GM19193 (cell line): Measurements from ENCODE around the gene GPHA2.

Source experiments
- POLR2A ChIP-seq: IDR thresholded peaks from 4 replicates; pipeline ENCODE4 v1.6.1; 2011; ENCODE audit not compliant: insufficient read depth, insufficient read length; ENCODE audit errors: extremely low read depth

GPHA2 gene

DNA sequence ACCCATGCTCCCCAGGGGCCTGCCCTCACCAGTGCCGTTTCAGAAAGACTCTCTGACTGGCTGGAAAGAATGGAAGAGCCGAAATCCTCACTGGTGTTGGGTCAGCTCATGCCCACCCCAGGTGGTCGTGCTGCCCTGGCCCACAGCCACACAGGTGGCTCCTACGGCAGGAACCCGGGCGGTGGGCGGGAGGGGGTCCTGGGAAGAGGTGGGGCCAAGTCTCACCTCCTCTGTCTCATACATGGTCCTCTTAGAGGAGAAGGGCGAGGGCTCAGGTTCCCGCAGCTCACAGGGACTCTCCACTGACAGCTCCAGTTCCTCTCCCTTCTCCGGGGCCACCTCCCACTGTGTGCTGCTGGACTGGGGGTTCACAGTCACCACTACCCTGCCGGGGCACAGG, 26.9 kb downstream of the GPHA2 start:
- no peak for TF ChIP-seq POLR2A

DNA sequence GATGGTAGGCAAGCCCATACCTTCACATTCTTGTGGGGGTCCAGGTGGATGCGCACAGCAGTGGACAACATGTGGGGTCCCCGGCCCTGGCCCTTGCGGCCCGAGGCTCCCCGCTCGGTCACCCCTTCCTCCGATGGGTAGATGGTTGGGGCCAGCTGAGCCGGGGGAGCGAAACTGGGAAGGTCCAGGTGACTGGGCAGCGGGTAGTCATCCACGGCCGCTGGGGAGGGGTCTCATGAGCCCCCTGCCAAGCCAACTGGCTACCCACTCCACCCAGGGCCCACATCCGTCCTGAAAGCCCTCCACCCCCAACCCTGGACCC, 29.4 kb downstream of the GPHA2 start:
- no peak for TF ChIP-seq POLR2A

DNA sequence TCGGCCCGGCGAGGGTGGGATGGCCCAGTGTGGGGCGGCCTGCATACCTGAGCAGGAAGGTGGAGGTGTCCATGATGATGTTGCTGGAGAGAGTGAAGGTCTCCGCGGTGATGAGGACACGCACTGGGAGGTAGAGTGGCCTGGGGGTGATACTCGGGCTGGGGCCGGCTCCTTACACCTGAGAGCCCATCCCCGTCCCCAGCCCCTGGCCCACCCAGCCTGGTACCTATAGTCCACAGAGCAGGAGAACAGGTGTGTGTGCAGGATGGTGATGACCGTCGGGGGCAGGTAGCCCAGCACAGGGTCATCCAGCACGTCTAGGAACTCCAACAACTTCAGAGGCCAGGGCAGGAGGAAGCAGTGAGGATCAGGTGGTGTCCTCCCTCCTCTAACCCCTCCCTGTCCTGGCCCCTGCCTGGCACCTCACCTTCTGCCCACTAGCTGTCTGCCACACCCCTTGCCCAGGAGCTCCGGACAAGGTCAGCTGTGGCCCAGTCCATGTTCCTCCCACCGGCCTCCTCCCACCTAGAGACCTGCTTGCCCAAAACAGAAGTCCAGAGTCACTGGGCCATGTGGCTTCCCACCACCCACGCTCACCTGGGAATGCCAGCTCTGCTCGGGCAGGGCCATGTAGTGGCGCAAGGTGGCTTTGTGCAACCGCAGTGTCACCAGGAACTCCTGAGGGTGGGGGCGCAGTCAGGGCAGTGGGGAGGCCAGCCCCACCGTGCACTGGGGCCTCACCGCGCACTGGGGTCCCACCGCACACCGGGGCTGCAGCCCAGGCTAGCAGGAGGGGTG, 30.0 kb downstream of the GPHA2 start:
- no peak for TF ChIP-seq POLR2A

DNA sequence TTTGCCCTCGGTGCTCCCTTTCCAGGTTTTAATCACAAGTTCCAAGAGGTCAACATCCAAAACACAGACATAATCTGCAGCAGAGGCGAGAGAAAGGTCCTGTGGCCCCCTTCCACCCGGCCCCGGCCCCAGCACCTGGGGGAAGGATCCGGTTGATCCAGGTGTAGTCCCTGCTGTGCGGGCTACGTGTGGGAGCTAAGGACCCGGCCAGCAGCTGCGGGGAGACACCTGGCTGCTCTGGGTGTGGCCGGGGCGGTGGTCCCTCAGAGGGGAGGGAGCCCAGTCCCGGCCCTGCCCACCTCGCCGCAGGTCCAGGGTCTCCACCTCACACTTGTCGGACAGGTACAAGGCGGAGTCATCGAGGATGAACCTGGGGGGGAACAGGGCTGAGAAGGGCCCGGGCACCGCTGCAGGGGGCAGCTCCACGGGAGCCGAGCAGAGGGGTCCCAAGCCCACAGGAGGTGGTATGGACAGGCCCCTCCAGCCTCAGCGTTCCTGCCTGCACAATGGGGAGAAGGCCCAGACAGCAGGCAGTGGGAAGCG, 32.3 kb downstream of the GPHA2 start:
- TF ChIP-seq POLR2A: no peak

GRCh38 chr11:64902102-64902900, 33.4 kb downstream of the GPHA2 start:
- TF ChIP-seq POLR2A: no peak

- no peak for TF ChIP-seq POLR2A
Measured at GRCh38 chr11:64900774-64901173, 34.9 kb downstream of the GPHA2 start.

- TF ChIP-seq POLR2A: no peak
Measured at GRCh38 chr11:64900263-64900678, 35.4 kb downstream of the GPHA2 start.

GRCh38 chr11:64898541-64898940, 37.2 kb downstream of the GPHA2 start:
- no peak for TF ChIP-seq POLR2A

GRCh38 chr11:64898076-64898445, 37.6 kb downstream of the GPHA2 start:
- no peak for TF ChIP-seq POLR2A

- no peak for TF ChIP-seq POLR2A
Measured at GRCh38 chr11:64897381-64898075, 38.2 kb downstream of the GPHA2 start.

DNA sequence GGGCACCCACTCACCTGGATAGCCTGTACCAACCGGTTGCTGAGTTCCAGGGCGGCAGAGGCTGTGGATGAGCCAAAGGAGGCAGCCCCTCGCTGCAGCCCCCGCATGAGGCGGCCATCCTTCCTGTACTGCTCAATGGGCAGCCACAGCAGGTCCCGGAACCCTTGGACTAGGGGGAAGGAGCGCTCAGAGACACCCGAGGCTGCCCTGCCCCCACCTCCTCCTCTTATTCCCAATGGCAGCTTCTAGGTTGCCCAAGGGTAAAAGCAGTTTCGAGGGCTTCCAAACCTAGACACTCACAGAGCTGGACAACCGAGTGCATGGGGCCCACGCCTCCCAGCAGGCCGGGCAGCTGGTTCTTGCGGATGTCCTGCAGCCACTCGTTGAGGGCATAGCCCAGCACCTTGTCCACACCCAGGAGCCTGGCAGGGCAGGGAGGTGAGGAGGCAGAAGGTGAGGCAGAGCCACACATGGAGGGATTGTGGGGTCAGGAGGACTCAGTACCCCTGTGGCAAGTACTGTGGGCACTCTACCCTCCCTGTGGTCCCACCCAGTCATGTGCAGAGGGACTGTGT, 39.2 kb downstream of the GPHA2 start:
- TF ChIP-seq POLR2A: no peak

- no peak for TF ChIP-seq POLR2A
Measured at GRCh38 chr11:64894812-64895452, 40.8 kb downstream of the GPHA2 start.

- TF ChIP-seq POLR2A: peak; percentile 25
Measured at GRCh38 chr11:64894070-64894811, 41.5 kb downstream of the GPHA2 start.
